Measurements from ENCODE around the gene STXBP6. TPM values are rescaled to one million over a fixed set of nuclear protein-coding genes. Genes with fewer than 3 reads are reported as not detected.

The STXBP6 gene
- total RNA-seq, 1 donor from 2014 or later: 6.8 TPM

DNA sequence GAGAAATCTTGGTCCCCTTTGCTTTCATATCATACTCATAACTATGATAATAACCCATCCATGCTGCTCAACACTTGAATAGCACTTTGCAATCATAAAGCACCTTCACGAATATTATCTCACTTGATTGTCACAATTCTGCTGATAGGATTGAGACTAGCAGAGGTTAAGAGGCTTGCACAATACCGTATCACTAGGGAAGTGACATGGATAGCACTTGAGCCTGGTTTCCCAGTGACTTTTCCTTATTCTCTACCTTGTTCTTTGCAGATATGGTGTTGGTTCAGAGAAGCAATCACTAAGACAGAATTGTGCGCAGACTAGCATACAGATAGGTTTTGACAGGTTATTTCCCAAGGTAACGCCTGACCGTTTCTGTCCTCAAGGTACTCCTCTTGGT lies 229.3 kb downstream of the STXBP6 start:
- no peak for DNase-seq (ENCODE audit: low read depth, low spot score)
- Mint-ChIP-seq H3K4me1 (peaks cover 17% of the 10 kb centered on the region), H3K27me3 (ENCODE audit: low read depth) (no peaks in the 10 kb centered on the region)

DNA sequence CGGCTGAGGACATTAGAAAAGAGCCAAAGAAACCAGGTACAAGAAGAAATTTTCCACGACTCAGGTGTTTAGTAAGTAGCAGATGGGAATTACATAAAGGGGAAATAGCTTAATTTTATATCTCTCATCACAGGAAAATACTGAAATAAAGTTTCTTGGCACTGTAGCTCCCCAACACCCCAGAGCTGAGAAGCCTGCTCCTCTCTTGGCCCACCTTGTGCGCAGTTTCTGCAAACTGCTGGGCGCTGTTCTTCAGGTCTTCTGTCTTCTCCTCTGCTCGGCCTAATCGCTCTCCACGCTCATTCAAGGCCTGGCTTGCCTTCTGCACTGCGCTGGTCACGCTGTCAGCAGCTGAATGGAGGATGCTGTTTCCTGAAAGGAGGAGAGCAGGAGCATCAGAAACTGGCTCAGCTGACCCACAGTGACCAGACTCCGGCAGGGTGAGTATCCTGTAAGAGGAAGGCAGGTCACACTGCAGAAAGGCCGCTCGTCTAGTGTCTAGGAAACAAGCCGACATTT lies 231.1 kb downstream of the STXBP6 start:
- no peaks in the 10 kb centered on the region for H3K36me3 Mint-ChIP-seq (ENCODE audit: low read depth)
- no peak overlapping the region for H3K27ac Mint-ChIP-seq (ENCODE audit: unreplicated experiment)
- peaks cover 17% of the 10 kb centered on the region for H3K4me1 Mint-ChIP-seq
- H3K9me3 Mint-ChIP-seq: no peaks in the 10 kb centered on the region
- no peak for DNase-seq (ENCODE audit: low read depth, low spot score)
- H3K27me3 Mint-ChIP-seq (ENCODE audit: low read depth): no peaks in the 10 kb centered on the region
- no peak overlapping the region for H3K4me3 Mint-ChIP-seq
- TF ChIP-seq, protein P1, sequence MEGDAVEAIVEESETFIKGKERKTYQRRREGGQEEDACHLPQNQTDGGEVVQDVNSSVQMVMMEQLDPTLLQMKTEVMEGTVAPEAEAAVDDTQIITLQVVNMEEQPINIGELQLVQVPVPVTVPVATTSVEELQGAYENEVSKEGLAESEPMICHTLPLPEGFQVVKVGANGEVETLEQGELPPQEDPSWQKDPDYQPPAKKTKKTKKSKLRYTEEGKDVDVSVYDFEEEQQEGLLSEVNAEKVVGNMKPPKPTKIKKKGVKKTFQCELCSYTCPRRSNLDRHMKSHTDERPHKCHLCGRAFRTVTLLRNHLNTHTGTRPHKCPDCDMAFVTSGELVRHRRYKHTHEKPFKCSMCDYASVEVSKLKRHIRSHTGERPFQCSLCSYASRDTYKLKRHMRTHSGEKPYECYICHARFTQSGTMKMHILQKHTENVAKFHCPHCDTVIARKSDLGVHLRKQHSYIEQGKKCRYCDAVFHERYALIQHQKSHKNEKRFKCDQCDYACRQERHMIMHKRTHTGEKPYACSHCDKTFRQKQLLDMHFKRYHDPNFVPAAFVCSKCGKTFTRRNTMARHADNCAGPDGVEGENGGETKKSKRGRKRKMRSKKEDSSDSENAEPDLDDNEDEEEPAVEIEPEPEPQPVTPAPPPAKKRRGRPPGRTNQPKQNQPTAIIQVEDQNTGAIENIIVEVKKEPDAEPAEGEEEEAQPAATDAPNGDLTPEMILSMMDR (conservative IDR thresholded peaks at IDR 0.05): no peak

More for the DNA sequence above, 229.3 kb downstream of the STXBP6 start:
- Mint-ChIP-seq H3K27ac (ENCODE audit: unreplicated experiment) (no peak overlapping the region), H3K9me3 (no peaks in the 10 kb centered on the region), H3K36me3 (ENCODE audit: low read depth) (no peaks in the 10 kb centered on the region), H3K4me3 (no peak overlapping the region)
- TF ChIP-seq, protein P1 (conservative IDR thresholded peaks at IDR 0.05): no peak

DNA sequence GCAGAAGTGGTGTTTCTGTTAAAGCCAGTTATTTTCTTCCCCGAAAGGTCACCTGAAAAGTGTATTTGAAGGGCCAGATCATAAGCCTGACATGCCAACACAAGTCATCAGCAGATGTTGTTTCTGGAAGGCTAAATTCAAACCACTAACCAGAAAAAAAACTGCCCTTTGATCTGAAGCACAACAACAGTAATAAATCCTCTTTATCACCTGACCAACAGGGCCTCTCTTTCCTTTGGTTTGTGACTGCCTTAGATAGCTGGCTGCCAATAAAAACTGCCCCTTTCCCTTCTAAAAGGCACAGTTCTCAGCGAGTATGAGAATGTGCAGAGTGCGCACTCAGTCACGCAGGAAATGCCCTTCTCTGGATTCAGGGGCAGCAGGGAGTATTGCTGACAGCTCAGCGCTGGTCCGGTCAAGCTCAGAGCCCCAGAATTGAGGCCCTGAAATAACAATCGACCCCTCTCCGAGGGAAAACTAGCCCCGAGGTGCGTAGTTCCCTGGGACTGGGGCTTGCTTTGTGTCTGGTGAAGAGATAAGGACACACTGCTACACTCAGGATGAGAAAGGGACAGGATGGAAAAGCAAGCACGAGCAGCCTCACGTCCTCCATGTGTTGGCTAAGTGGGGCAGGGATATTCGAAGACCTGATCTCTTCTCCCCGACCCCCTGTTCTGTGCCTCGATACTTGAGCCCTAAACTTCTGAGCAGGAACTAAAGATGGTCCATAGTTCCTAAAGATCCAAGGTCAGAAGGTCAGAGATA lies 231.7 kb downstream of the STXBP6 start:
- no peak for DNase-seq (ENCODE audit: low read depth, low spot score)
- Mint-ChIP-seq H3K4me3 (no peak overlapping the region), H3K9me3 (no peaks in the 10 kb centered on the region), H3K36me3 (ENCODE audit: low read depth) (no peaks in the 10 kb centered on the region), H3K27me3 (ENCODE audit: low read depth) (no peaks in the 10 kb centered on the region), H3K4me1 (peaks cover 17% of the 10 kb centered on the region), H3K27ac (ENCODE audit: unreplicated experiment) (peak overlapping the region; percentile 44)
- TF ChIP-seq, protein P1 (conservative IDR thresholded peaks at IDR 0.05): no peak

DNA sequence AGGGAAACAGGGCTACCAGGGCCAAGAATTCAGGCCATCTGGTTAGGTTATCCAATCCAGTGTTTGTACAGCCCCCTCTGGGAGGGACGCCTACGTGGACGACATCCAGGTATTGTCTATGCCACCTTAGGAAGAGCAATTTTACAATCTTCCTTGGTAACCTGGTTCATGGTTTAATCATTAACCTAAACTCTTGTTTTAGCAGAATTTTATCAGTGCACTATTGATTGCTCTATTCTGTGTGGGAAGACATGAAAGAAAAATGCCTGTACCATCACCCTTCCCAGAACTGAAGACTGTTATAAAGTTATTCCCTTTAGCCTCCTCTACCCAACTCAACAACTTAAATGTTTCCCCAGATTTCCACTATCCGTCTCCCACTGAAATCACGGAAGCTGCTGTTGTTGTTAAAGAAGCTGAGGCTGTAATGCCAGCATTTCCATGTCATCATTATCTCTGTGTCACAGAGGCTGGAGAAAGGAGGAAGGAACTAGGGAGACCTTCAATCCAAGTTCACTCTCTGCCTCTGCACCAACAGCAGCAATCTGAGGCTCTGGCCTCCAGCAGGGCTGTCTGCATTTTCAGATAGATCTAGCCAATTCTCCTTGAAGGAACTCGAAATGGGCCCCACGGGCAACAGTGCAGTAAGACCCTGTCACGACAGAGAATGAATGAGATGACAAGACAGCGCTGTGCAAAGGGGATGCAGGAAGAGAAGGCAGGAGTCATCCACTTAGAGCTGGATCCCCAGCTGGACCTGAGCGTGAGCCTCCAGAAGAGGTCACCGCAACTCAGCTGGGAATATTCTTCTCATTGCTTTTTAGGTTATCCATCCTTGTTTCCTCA lies 232.5 kb downstream of the STXBP6 start:
- H3K9me3 Mint-ChIP-seq: no peaks in the 10 kb centered on the region
- H3K4me3 Mint-ChIP-seq: no peak overlapping the region
- H3K36me3 Mint-ChIP-seq (ENCODE audit: low read depth): no peaks in the 10 kb centered on the region
- H3K27ac Mint-ChIP-seq (ENCODE audit: unreplicated experiment): no peak overlapping the region
- H3K27me3 Mint-ChIP-seq (ENCODE audit: low read depth): no peaks in the 10 kb centered on the region
- DNase-seq (ENCODE audit: low read depth, low spot score): no peak
- TF ChIP-seq, protein P1 (conservative IDR thresholded peaks at IDR 0.05): peak; percentile 29
- H3K4me1 Mint-ChIP-seq: peaks cover 17% of the 10 kb centered on the region

DNA sequence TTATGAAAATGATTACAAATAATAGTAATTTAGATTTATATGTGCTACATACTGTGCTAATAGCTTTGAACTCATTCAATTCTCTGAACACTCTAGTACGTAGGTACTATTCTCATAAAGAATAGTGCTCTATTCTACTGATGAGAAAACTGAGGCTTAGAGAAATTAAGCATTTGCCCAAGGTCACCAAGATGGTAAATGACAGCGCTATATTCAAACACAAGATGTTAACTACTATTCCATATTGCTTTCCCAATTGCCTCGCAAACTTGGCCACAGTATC lies 233.1 kb downstream of the STXBP6 start:
- Mint-ChIP-seq H3K4me3 (no peak overlapping the region), H3K9me3 (no peaks in the 10 kb centered on the region), H3K4me1 (peaks cover 17% of the 10 kb centered on the region), H3K27ac (ENCODE audit: unreplicated experiment) (no peak overlapping the region), H3K36me3 (ENCODE audit: low read depth) (no peaks in the 10 kb centered on the region), H3K27me3 (ENCODE audit: low read depth) (no peaks in the 10 kb centered on the region)
- DNase-seq (ENCODE audit: low read depth, low spot score): no peak
- TF ChIP-seq, protein P1 (conservative IDR thresholded peaks at IDR 0.05): no peak
